ENCODE data around the gene SLC9A1. TPM values are rescaled to one million over a fixed set of nuclear protein-coding genes. Genes with fewer than 3 reads are reported as not detected.

Gene SLC9A1
- total RNA-seq, 1 experiment from 2014 or later: 21.7 TPM

- ChIA-PET CTCF (no interaction called here), RAD21 (ENCODE audit: low non-redundant PET in 1 of 2, low total read pairs in 2 of 2, uncharacterized antibody in 2 of 2, unreplicated experiment in 2 of 2) (no interaction called here), POLR2A (no interaction called here)
- Histone ChIP-seq H3K27me3 (ENCODE audit: insufficient read depth, low read length) (no peaks in the 10 kb centered on the region), H3K36me3 (ENCODE audit: control insufficient read depth in 1 of 2, insufficient read depth in 2 of 2, low read length in 2 of 2) (no peaks in the 10 kb centered on the region), H3K4me3 (replicated peaks in 1 of 2; ENCODE audit: low read depth in 1 of 2, low read length in 2 of 2) (no peak overlapping the region), H2AFZ (ENCODE audit: low read depth, low read length, poor library complexity, severe bottlenecking) (no peak overlapping the region), H4K20me1 (ENCODE audit: insufficient read depth) (no peaks in the 10 kb centered on the region), H3K9me3 (ENCODE audit: control insufficient read depth in 1 of 2, insufficient read depth in 1 of 2, low read depth in 1 of 2, low read length in 2 of 2) (no peaks in the 10 kb centered on the region), H3K9me2 (ENCODE audit: insufficient read depth) (no peaks in the 10 kb centered on the region), H3K27ac (ENCODE audit: low read depth, low read length) (no peak overlapping the region), H3K79me2 (ENCODE audit: insufficient read depth, low read length) (no peaks in the 10 kb centered on the region), H3K4me2 (ENCODE audit: low read length) (no peak overlapping the region), H3K9ac (ENCODE audit: low read length) (no peak overlapping the region), H3K4me1 (ENCODE audit: control insufficient read depth in 1 of 2, insufficient read depth in 2 of 2, low read length in 2 of 2) (peaks cover 8 to 12% of the 10 kb centered on the region in 2 experiments)
- no peak for ATAC-seq
- DNase-seq (ENCODE audit: low read depth, low spot score): no peak
- no TSS peak for BruUV-seq (replicated peaks)
- intact Hi-C loops (cut with micrococcal nuclease): no loop called here
- no peak for TF ChIP-seq POLR2A (IDR thresholded peaks at IDR 0.05; ENCODE audit: borderline replicate concordance, extremely low read depth, insufficient read depth, insufficient read length)
- no peak for TF ChIP-seq ATF3 (IDR thresholded peaks at IDR 0.05)
- TF ChIP-seq REST (IDR thresholded peaks at IDR 0.05; ENCODE audit: low read depth): no peak
- TF ChIP-seq YY1 (IDR thresholded peaks at IDR 0.05; ENCODE audit: extremely low read depth, insufficient replicate concordance, low read depth, low read length): no peak
- no peak for TF ChIP-seq EZH2 (IDR thresholded peaks at IDR 0.05)
- no peak for TF ChIP-seq CTCF (IDR thresholded peaks at IDR 0.05 in 2 of 3, conservative IDR thresholded peaks at IDR 0.05 in 1 of 3; ENCODE audit: borderline replicate concordance in 1 of 3, insufficient read depth in 1 of 3, low read depth in 2 of 3, low read length in 2 of 3)
- no peak for TF ChIP-seq EZH2phosphoT487 (IDR thresholded peaks at IDR 0.05; ENCODE audit: borderline replicate concordance)
- TF ChIP-seq CEBPB (IDR thresholded peaks at IDR 0.05; ENCODE audit: low read depth): no peak
- TF ChIP-seq MAX (IDR thresholded peaks at IDR 0.05): no peak
- no peak for TF ChIP-seq SP1 (IDR thresholded peaks at IDR 0.05; ENCODE audit: low read depth)
Observed at GRCh38 chr1:27076803-27077202, 78.1 kb downstream of the SLC9A1 start.
